GM12801 (cell line): ENCODE data around the gene MVB12B.

Experiments
- TF ChIP-seq, protein P1 (sequence below): IDR thresholded peaks from one replicate; pipeline ENCODE4 v1.5.1; 2011; ENCODE audit warnings: control low read depth; ENCODE audit not compliant: insufficient read length; ENCODE audit errors: extremely low read depth

Gene MVB12B

DNA sequence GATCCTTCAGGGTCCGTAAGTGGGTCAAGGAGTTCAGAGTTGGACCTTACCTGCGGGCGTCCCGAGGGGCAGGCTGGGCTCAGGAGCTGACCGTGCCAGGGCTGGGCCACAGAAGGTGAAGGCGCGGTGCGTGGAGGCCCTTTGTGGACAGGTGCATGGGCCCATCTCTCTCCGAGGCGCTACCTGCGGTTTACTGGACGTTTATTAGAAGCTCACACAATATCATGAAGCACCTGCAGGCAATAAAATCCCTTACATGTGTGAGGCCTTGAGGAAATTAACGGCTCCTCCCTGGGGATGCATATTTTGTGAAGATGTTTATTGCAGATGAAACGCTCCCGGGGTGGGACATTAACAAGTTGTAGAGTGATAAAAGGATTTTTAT, 207.3 kb downstream of the MVB12B start:
- TF ChIP-seq, protein P1, sequence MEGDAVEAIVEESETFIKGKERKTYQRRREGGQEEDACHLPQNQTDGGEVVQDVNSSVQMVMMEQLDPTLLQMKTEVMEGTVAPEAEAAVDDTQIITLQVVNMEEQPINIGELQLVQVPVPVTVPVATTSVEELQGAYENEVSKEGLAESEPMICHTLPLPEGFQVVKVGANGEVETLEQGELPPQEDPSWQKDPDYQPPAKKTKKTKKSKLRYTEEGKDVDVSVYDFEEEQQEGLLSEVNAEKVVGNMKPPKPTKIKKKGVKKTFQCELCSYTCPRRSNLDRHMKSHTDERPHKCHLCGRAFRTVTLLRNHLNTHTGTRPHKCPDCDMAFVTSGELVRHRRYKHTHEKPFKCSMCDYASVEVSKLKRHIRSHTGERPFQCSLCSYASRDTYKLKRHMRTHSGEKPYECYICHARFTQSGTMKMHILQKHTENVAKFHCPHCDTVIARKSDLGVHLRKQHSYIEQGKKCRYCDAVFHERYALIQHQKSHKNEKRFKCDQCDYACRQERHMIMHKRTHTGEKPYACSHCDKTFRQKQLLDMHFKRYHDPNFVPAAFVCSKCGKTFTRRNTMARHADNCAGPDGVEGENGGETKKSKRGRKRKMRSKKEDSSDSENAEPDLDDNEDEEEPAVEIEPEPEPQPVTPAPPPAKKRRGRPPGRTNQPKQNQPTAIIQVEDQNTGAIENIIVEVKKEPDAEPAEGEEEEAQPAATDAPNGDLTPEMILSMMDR = no peak

DNA sequence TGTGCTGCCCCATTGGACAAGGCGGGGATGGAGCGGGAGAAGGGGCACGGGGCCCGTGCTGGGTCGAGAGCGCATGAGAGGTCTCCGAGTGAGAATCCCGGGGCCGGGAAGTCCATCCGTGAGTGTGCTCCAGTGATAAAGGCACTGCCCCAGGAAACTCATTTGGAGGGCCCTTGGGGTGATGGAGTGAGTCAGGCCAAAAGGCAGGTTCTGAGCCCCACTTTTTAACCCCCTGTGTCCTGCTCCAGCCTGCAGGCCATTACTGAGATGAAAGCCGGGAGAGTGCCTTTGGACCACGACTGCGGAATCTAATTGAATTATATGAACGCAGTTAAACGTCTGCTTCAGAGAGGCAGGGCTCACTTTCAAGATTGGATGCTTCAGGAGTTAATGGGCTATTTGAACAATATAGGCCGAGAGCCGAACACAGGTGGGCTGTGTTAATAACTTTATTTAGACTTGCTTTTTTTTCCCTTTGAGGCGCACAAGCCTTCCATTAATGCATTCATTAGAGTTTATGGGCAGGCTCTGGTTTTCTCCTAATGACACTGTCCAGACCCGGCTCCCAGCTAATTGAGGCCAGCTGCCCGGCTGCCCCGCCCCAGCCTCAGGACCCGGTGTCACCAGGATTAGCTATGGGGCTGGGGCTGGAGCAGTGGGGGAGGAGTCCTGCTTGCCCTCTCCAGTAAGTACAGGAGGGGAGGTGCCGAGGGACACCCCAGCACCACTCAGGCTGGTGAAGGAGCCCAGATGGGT, 208.0 kb downstream of the MVB12B start:
- TF ChIP-seq, protein P1 = no peak

DNA sequence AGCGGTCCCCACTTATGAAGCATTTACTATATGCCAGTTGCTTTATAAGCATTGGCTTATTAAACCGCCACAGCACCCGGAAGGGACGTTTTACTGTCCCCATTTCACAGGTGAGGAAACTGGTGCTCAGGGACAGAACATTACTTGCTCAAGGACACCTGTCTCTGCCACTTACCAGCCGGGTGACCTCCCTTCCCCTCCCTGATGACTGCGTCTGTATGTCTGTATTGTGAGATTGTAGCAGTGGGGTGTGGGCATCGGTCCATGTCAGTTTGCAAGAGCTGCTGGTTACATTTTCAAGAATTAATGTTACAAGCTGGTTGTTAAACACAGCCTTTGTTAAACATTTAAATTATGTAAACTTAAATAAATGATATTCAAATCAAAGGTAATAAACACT, 209.5 kb downstream of the MVB12B start:
- TF ChIP-seq, protein P1 = no peak

DNA sequence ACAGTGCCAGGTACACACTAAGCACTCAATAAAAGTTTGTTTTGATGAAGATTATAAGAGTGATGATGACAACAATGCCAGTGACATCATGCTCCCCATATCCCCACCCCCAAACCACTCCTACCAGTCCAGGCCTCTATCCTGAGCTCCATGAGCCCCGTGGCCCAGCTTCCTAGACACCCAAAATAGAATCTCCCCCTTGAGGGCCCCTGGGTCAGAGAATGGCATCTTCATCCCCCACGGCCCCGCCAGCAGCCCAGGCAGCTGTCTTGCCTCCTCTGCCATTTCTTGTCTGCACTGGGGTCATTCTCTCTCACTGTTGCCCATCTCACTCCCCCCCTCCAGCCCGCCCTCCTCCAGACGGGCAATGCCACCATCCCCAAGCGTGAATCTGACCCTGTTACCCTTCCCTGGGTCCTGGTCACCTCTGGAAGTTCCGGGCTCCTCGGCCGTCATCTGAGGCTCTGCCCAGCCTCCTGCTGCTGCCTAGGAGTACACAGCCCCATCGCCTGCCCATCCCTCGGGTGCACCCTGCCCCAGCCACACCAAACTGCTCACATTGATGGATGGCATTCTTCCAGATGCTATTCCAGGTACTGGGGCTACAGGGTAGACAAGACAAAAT, 210.3 kb downstream of the MVB12B start:
- TF ChIP-seq, protein P1 = no peak

DNA sequence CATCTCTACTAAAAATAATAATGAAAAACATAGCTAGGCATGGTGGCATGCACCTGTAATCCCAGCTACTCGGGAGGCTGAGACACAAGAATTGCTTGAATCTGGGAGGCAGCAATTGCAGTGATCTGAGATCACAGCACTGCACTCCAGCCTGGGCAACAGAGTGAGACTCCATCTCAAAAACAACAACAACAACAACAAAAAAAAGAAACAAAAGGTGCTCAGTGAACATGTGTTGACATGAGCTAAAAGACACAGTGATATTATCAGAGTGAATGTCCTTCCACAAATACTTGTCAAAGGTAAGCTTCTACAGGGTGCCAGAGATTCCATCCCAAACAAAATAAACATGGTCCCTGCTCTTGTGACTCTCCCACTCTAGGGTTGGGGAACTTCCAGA, 211.9 kb downstream of the MVB12B start:
- TF ChIP-seq, protein P1 = no peak

DNA sequence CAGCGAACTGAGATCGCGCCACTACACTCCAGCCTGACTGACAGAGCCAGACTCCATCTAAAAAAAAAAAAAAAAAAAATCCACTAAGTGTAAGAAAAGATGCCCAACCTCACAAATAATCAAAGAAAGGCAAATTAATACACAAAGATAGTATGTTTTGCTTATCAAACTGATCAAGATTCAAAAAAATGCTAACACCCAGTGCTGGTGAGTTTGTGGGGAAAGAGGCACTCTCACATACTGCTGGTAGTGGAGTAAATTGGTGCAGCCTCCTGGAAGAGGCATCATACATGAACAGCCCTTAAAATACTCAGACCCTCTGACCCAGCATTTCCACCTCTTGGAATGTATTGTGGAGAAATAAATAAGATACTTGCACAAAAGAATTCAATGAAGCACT, 216.9 kb downstream of the MVB12B start:
- TF ChIP-seq, protein P1 = no peak

DNA sequence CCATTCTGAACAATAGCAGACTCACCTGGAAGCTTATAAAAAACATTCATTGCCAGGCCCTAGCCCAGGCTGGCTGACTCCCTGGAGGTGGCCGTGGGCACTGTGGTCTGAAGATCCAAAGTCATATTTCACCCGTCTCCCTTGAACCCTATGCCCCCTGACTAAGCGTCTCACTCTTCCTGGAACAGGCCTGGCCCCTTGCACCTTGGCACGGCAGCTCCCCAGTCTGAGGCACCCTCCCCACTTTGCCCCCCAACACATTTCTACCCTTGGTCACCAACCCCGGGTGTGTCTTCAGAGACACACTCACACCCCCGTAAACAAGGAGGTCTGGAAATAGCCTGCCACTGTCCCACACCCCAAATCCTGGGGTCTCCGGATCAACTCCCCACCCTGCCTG, 218.5 kb downstream of the MVB12B start:
- TF ChIP-seq, protein P1 = no peak
